HG03103 (cell line): ENCODE results near the gene RNF103.
"Not testable (repeated sequence)": the region's sequence is repeated elsewhere in the genome, so short reads cannot be mapped to it uniquely, and the experiment has no call there.

Source experiments
- ATAC-seq: cut with Tn5 transposase; IDR thresholded peaks from one replicate; pipeline ENCODE4 v1.9.1; 2021; ENCODE audit warnings: low read depth; ENCODE audit not compliant: unreplicated experiment

RNF103 gene

GRCh38 chr2:86623494-86624266 is at the start of gene RNF103:
Gene RNF103 (minus strand): TSS chr2:86623865. CDS start chr2:86622886, 979 bp downstream.
- ATAC-seq = peak; percentile 79

- no peak for ATAC-seq
Observed at GRCh38 chr2:86673011-86673410, 49.3 kb upstream of the RNF103 start.

GRCh38 chr2:86672027-86672545 is 48.4 kb upstream of the RNF103 start:
- no peak for ATAC-seq

- no peak for ATAC-seq
Observed at GRCh38 chr2:86671337-86671981, 47.8 kb upstream of the RNF103 start.

GRCh38 chr2:86669323-86669722 is 45.7 kb upstream of the RNF103 start:
- ATAC-seq = not testable (repeated sequence)

- ATAC-seq = no peak
Observed at GRCh38 chr2:86661333-86661732, 37.7 kb upstream of the RNF103 start.

- no peak for ATAC-seq
Observed at GRCh38 chr2:86650188-86650587, 26.5 kb upstream of the RNF103 start.

- ATAC-seq = no peak
Observed at GRCh38 chr2:86649119-86649947, 25.7 kb upstream of the RNF103 start.

- ATAC-seq = no peak
Observed at GRCh38 chr2:86648681-86649080, 25.0 kb upstream of the RNF103 start.

- ATAC-seq = no peak
Observed at GRCh38 chr2:86646865-86647264, 23.2 kb upstream of the RNF103 start.

- no peak for ATAC-seq
Observed at GRCh38 chr2:86646329-86646728, 22.7 kb upstream of the RNF103 start.

- no peak for ATAC-seq
Observed at GRCh38 chr2:86645752-86646151, 22.1 kb upstream of the RNF103 start.

- ATAC-seq = no peak
Observed at GRCh38 chr2:86638712-86639111, 15.0 kb upstream of the RNF103 start.

GRCh38 chr2:86636842-86637241 is 13.2 kb upstream of the RNF103 start:
- no peak for ATAC-seq

GRCh38 chr2:86634352-86634751 is 10.7 kb upstream of the RNF103 start:
- ATAC-seq = no peak

GRCh38 chr2:86633155-86633651 is 9.5 kb upstream of the RNF103 start:
- no peak for ATAC-seq

- ATAC-seq = no peak
Observed at GRCh38 chr2:86632672-86633071, 9.0 kb upstream of the RNF103 start.

- no peak for ATAC-seq
Observed at GRCh38 chr2:86631846-86632485, 8.3 kb upstream of the RNF103 start.

GRCh38 chr2:86628091-86628522 is 4.4 kb upstream of the RNF103 start:
- ATAC-seq = no peak

GRCh38 chr2:86627550-86627949 is 3.9 kb upstream of the RNF103 start:
- ATAC-seq = no peak
